K562 (cell line): Measurements from ENCODE around the gene CCR5AS.

ENCODE experiments used
- ATAC-seq: fragments of 200-7000 bp; cut with Tn5 transposase; 3 replicates; pipeline ENCODE4 v1.9.1; 2020; ENCODE audit warnings: moderate library complexity
- BruUV-seq: library from RNA; stranded (reverse); fragments of 400-500 nt; replicated peaks from 2 replicates; lab custom pipeline; 2021; lab: Mats Ljungman, UMichigan
- CTCF ChIA-PET: fragments of 300-600 bp; formaldehyde crosslinking; extraction: SDS; loops from one replicate; lab custom pipeline; 2021; ENCODE audit warnings: low intra/inter-chr PET ratio; lab: Yijun Ruan, JAX
- POLR2A ChIA-PET: fragments of 300-600, 350-650 bp; sonication (Branson Sonifier 250); formaldehyde crosslinking; extraction: SDS; loops from one replicate; lab custom pipeline; 2021; ENCODE audit warnings: antibody characterized with exemption, inconsistent platforms; lab: Yijun Ruan, JAX
- DNase-seq, 4 experiments: peaks; one replicate each; pipeline versions ENCODE4 v3.0.0 to v3.0.0-alpha.2; 2011 to 2018; ENCODE audit warnings: low spot score in 3 of 4, mixed read lengths in 3 of 4; ENCODE audit errors: extremely low read depth in 1 of 4
- FAIRE-seq: peaks from 2 replicates; lab custom pipeline; 2011; peaks lifted over from hg19 to GRCh38; lab: Jason Lieb, UNC
- H2AFZ ChIP-seq: 2 replicates; pipeline ENCODE4 v1.6.0; 2011; ENCODE audit warnings: low read depth, low read length, control low read depth, inconsistent platforms
- H3K27ac ChIP-seq: fragments of 200-600 bp; 3 replicates; pipeline ENCODE4 v1.8.0; 2011; ENCODE audit warnings: low read depth, mild to moderate bottlenecking, control low read depth, inconsistent platforms, low read length, moderate library complexity, mixed read lengths; ENCODE audit errors: extremely low read depth
- H3K27me3 ChIP-seq, 2 experiments: fragments of 300-600 bp in 1 of 2; 2 replicates in 1 of 2; 3 replicates in 1 of 2; pipeline versions ENCODE4 v1.6.0 to v1.8.0; 2011; ENCODE audit warnings: inconsistent platforms in 2 of 2, low read length in 2 of 2, mild to moderate bottlenecking in 1 of 2, mixed read lengths in 1 of 2, moderate library complexity in 1 of 2; ENCODE audit not compliant: control insufficient read depth in 2 of 2, insufficient read depth in 2 of 2
- H3K36me3 ChIP-seq: fragments of 300-600 bp; 3 replicates; pipeline ENCODE4 v1.8.0; 2011; ENCODE audit warnings: mild to moderate bottlenecking, low read length, inconsistent platforms; ENCODE audit not compliant: control insufficient read depth, insufficient read depth
- H3K4me1 ChIP-seq, 2 experiments: fragments of 200-600 bp in 1 of 2; replicated peaks in 1 of 2; 2 replicates in 1 of 2; 3 replicates in 1 of 2; pipeline versions ENCODE4 v1.5.1 to v1.8.0; 2011; ENCODE audit warnings: inconsistent platforms in 2 of 2, low read length in 2 of 2, mild to moderate bottlenecking in 1 of 2, mixed read lengths in 1 of 2, moderate library complexity in 1 of 2; ENCODE audit not compliant: control insufficient read depth in 2 of 2, insufficient read depth in 2 of 2
- H3K4me2 ChIP-seq: 2 replicates; pipeline ENCODE4 v1.6.1; 2011; ENCODE audit warnings: low read length, control low read depth, inconsistent platforms, mixed read lengths; ENCODE audit not compliant: insufficient read depth
- H3K4me3 ChIP-seq: fragments of 200-600 bp; sonication (generic), shearing (Covaris generic); 2 replicates; pipeline ENCODE4 v1.5.1; 2016; ENCODE audit warnings: control low read depth, inconsistent platforms
- H3K79me2 ChIP-seq: fragments of 200-600 bp; 3 replicates; pipeline ENCODE4 v1.8.0; 2011; ENCODE audit warnings: low read length, inconsistent platforms; ENCODE audit not compliant: control insufficient read depth, insufficient read depth
- H3K9ac ChIP-seq, 2 experiments: 2 replicates each; pipeline versions ENCODE4 v1.6.0 to v1.6.1; 2011; ENCODE audit warnings: low read depth in 2 of 2, low read length in 2 of 2, control low read depth in 1 of 2, inconsistent platforms in 1 of 2, mild to moderate bottlenecking in 1 of 2, mixed read lengths in 1 of 2; ENCODE audit not compliant: insufficient read depth in 1 of 2
- H3K9me1 ChIP-seq: one replicate; pipeline ENCODE4 v1.6.0; 2011; ENCODE audit warnings: inconsistent platforms, mild to moderate bottlenecking, low read length, moderate library complexity; ENCODE audit not compliant: control insufficient read depth, insufficient read depth
- H3K9me3 ChIP-seq: replicated peaks from 2 replicates; pipeline ENCODE4 v1.5.1; 2011; ENCODE audit warnings: low read depth, low read length, inconsistent platforms; ENCODE audit not compliant: control insufficient read depth, insufficient read depth
- H4K20me1 ChIP-seq: replicated peaks from 2 replicates; pipeline ENCODE4 v1.6.1; 2011; ENCODE audit warnings: low read length, inconsistent platforms, mixed read lengths; ENCODE audit not compliant: control insufficient read depth, insufficient read depth
- ATF1 ChIP-seq, 2 experiments: fragments of 450-650 bp in 1 of 2; IDR thresholded peaks; 2 replicates each; pipeline ENCODE4 v1.6.1; 2016; ENCODE audit warnings: missing compliant biosample characterization in 1 of 2, missing genetic modification characterization in 1 of 2
- CREB3 ChIP-seq: fragments of 450-650 bp; conservative IDR thresholded peaks from 2 replicates; pipeline ENCODE4 v1.6.1; 2016; ENCODE audit warnings: missing genetic modification characterization, low read depth, mild to moderate bottlenecking, missing compliant biosample characterization, moderate library complexity
- CTBP1 ChIP-seq: fragments of 450-650 bp; IDR thresholded peaks from 2 replicates; pipeline ENCODE4 v1.6.1; 2016; ENCODE audit warnings: borderline replicate concordance
- DEAF1 ChIP-seq: fragments of 450-650 bp; formaldehyde crosslinking; IDR thresholded peaks from 2 replicates; pipeline ENCODE4 v1.4.0; 2020; ENCODE audit warnings: mild to moderate bottlenecking, moderate library complexity
- GABPA ChIP-seq: fragments of 200-800 bp; sonication (Bioruptor generic); conservative IDR thresholded peaks from 2 replicates; pipeline ENCODE4 v1.6.1; 2016; ENCODE audit warnings: low read depth, missing genetic modification characterization, missing compliant biosample characterization
- ID3 ChIP-seq, 2 experiments: fragments of 250-450 bp in 1 of 2; fragments of 450-650 bp in 1 of 2; sonication (Bioruptor Pico) in 1 of 2; IDR thresholded peaks; 2 replicates each; pipeline versions ENCODE4 v1.6.1 to v1.8.0; 2016 to 2021; ENCODE audit warnings: mild to moderate bottlenecking in 2 of 2, moderate library complexity in 2 of 2, missing compliant biosample characterization in 1 of 2, missing genetic modification characterization in 1 of 2
- KDM1A ChIP-seq, 2 experiments: fragments of 450-650 bp; IDR thresholded peaks; 2 replicates each; pipeline ENCODE4 v1.6.1; 2016; ENCODE audit warnings: mild to moderate bottlenecking in 2 of 2
- KLF13 ChIP-seq: fragments of 450-650 bp; IDR thresholded peaks from 2 replicates; pipeline ENCODE4 v1.6.1; 2016; ENCODE audit warnings: missing genetic modification characterization, low read depth, mild to moderate bottlenecking, missing compliant biosample characterization, moderate library complexity, borderline replicate concordance
- MXI1 ChIP-seq: IDR thresholded peaks from 2 replicates; pipeline ENCODE4 v1.6.1; 2011; ENCODE audit warnings: low read depth, mild to moderate bottlenecking, improper control_type of control experiment, low read length
- NBN ChIP-seq: fragments of 450-650 bp; IDR thresholded peaks from 2 replicates; pipeline ENCODE4 v1.6.1; 2016; ENCODE audit warnings: low read depth, mild to moderate bottlenecking
- SIN3B ChIP-seq: fragments of 450-650 bp; IDR thresholded peaks from 2 replicates; pipeline ENCODE4 v1.6.1; 2017; ENCODE audit warnings: low read depth, mild to moderate bottlenecking, moderate library complexity
- SP1 ChIP-seq: sonication (generic); formaldehyde crosslinking; IDR thresholded peaks from 2 replicates; pipeline ENCODE4 v1.8.1; 2022; ENCODE audit warnings: mild to moderate bottlenecking, missing genetic modification reagents
- TEAD2 ChIP-seq: fragments of 450-650 bp; IDR thresholded peaks from 2 replicates; pipeline ENCODE4 v1.6.1; 2016; ENCODE audit warnings: missing genetic modification characterization, control low read depth, missing compliant biosample characterization
- ZKSCAN1 ChIP-seq: fragments of 150-350 bp; IDR thresholded peaks from 2 replicates; pipeline ENCODE4 v1.6.1; 2016; ENCODE audit warnings: low read depth, low read length
- ZNF253 ChIP-seq: fragments of 250-450 bp; sonication (Bioruptor Pico); conservative IDR thresholded peaks from 2 replicates; pipeline ENCODE4 v1.6.1; 2021; ENCODE audit warnings: mild to moderate bottlenecking
- ZNF449 ChIP-seq: fragments of 250-450 bp; sonication (Bioruptor Pico); IDR thresholded peaks from 2 replicates; pipeline ENCODE4 v1.8.0; 2022; ENCODE audit warnings: moderate library complexity, mild to moderate bottlenecking, inconsistent platforms
- WGBS: fragments of 100-300 bp; shearing (Covaris generic); methylation state at CpG from one replicate; pipeline ENCODE4 v1.1.6; 2016; ENCODE audit warnings: low coverage, mixed read lengths; ENCODE audit not compliant: insufficient coverage; ENCODE audit errors: missing lambda C conversion rate; 5-methylcytosine and 5-hydroxymethylcytosine counted together
- in situ Hi-C: fragments of 300-500 bp; cut with MboI; formaldehyde crosslinking; loops from 4 replicates; pipeline ENCODE4 v1.15.0; 2018; ENCODE audit warnings: inconsistent platforms, mixed read lengths
- intact Hi-C: fragments of 100-400 bp; cut with micrococcal nuclease; formaldehyde crosslinking; loops from 2 replicates; pipeline ENCODE4 v1.14.2; 2022

Gene CCR5AS

GRCh38 chr3:46406788-46407611 lies at the start of gene CCR5AS, which contains the start of gene CCRL2:
Gene CCR5AS (minus strand): TSS chr3:46407066.
Gene CCRL2 (plus strand): TSS chr3:46407259. CDS start chr3:46408080, 821 bp downstream.
- DNase-seq (peak; percentile 93 to 99 (median 96)), FAIRE-seq (peak; percentile 98), ATAC-seq (peak; percentile 93)
- Histone ChIP-seq H3K79me2 (peaks cover 2% of the 10 kb centered on the region; the same call in 1 of the 3 replicates), H3K4me2 (peak within 1 kb of the TSS; percentile 84), H3K36me3 (no peaks in the 10 kb centered on the region), H3K27me3 (no peaks in the 10 kb centered on the region), H2AFZ (peak within 1 kb of the TSS; percentile 96), H3K9ac (peak within 1 kb of the TSS; percentile 57 to 66), H3K27ac (peak within 1 kb of the TSS; percentile 88), H4K20me1 (no peaks in the 10 kb centered on the region), H3K9me1 (no peaks in the 10 kb centered on the region), H3K4me1 (peaks cover 25 to 39% of the 10 kb centered on the region in 2 experiments), H3K4me3 (peak within 1 kb of the TSS; percentile 35), H3K9me3 (no peaks in the 10 kb centered on the region)
- CTCF ChIA-PET = no interaction called here
- no TSS peak for BruUV-seq
- POLR2A ChIA-PET = interaction anchor here (0.5 to 1.9 kb wide), 17 partner anchors 8 to 647 kb away, joined by 3 to 8 read pairs (median 3); partner anchors contain the start of gene CCR5
- under 1% methylated on average over 20 of the region's 20 CpGs for WGBS
- intact Hi-C loops = no loop called here
- in situ Hi-C loops = loop anchor here (25.0 kb wide), 1 partner anchor 1370 kb away; the partner anchor contains the start of gene CLEC3B
- no peak for TF ChIP-seq ID3 (CRISPR knock-in tag; IDR thresholded peaks at IDR 0.05)
- TF ChIP-seq ID3 (tag; IDR thresholded peaks at IDR 0.05) = peak; percentile 97
- TF ChIP-seq SIN3B = no peak
- TF ChIP-seq CTBP1 = peak; percentile 96
- TF ChIP-seq DEAF1 (CRISPR knock-in tag) = 0 out of 2 replicates have a peak, but pooled peaks have one; percentile 6
- TF ChIP-seq ZNF449 = peak; percentile 34; the same call in 1 of the 2 replicates
- TF ChIP-seq ATF1 (CRISPR knock-in tag; IDR thresholded peaks at IDR 0.05) = no peak
- TF ChIP-seq ATF1 (tag; IDR thresholded peaks at IDR 0.05) = peak; percentile 94
- TF ChIP-seq TEAD2 (tag) = peak; percentile 60; the same call in 1 of the 2 replicates
- no peak for TF ChIP-seq ZNF253 (CRISPR knock-in tag)
- TF ChIP-seq KLF13 (tag) = 0 out of 2 replicates have a peak, but pooled peaks have one; percentile 56
- peak; percentile 96 for TF ChIP-seq NBN
- TF ChIP-seq KDM1A (IDR thresholded peaks at IDR 0.05) = peak; percentile 99
- TF ChIP-seq GABPA (tag) = peak; percentile 91
- peak; percentile 33; the same call in 1 of the 2 replicates for TF ChIP-seq ZKSCAN1
- 0 out of 2 replicates have a peak, but pooled peaks have one; percentile 43 for TF ChIP-seq MXI1
- TF ChIP-seq CREB3 (tag) = peak; percentile 94
- peak; percentile 50; the same call in 1 of the 2 replicates for TF ChIP-seq SP1 (CRISPR knock-in tag)
